Left ventricle myocardium superior (tissue), 1 donor: ENCODE results near the gene KIAA1217. TPM values are rescaled to one million over a fixed set of nuclear protein-coding genes. Genes with fewer than 3 reads are reported as not detected.

Experiments
- ATAC-seq: fragments of 200-7000 bp; cut with Tn5 transposase; one replicate; pipeline ENCODE4 v1.9.1; 2020; ENCODE audit warnings: mild to moderate bottlenecking, moderate library complexity
- DNase-seq: peaks from one replicate; pipeline ENCODE4 v3.0.0-alpha.2; 2020
- intact Hi-C: fragments of 100-400 bp; cut with micrococcal nuclease; formaldehyde crosslinking; loops from one replicate; pipeline ENCODE4 v1.11.0; 2022
- total RNA-seq: library from RNA; stranded (reverse); fragmentation: NEBNext Ultra II Directional; extraction: Animal tissue kit (Norgen Biotek cat#: 25700); gene quantifications from one replicate; pipeline ENCODE4 v1.2.1, GENCODE V29; 2021
- donor health status: DM: no; HTN: yes; CAD: no; lungs with severe emphysema.

The KIAA1217 gene
- total RNA-seq, 1 donor from 2014 or later = 46.6 TPM

GRCh38 chr10:24446739-24447138 lies 237.8 kb downstream of the KIAA1217 start:
- DNase-seq (no peak), ATAC-seq (no peak)
- intact Hi-C loops = loop anchor here (10.0 kb wide), 1 partner anchor 58 kb away; no protein-coding TSS in a partner anchor

GRCh38 chr10:24448351-24448999 lies 239.5 kb downstream of the KIAA1217 start:
- intact Hi-C loops = loop anchor here (10.0 kb wide), 1 partner anchor 56 kb away; no protein-coding TSS in a partner anchor
- ATAC-seq (no peak), DNase-seq (no peak)

- DNase-seq = no peak
- intact Hi-C loops = loop anchor here (10.0 kb wide), 1 partner anchor 55 kb away; no protein-coding TSS in a partner anchor
- ATAC-seq = peak; percentile 76
These were observed 240.4 kb downstream of the KIAA1217 start for GRCh38 chr10:24449321-24449740.

- ATAC-seq (no peak), DNase-seq (no peak)
- intact Hi-C loops = loop anchor here (10.0 kb wide), 1 partner anchor 55 kb away; no protein-coding TSS in a partner anchor
These were observed 240.9 kb downstream of the KIAA1217 start for GRCh38 chr10:24449769-24450310.

- ATAC-seq (peak; percentile 49), DNase-seq (no peak)
- intact Hi-C loops = no loop called here
These were observed 242.4 kb downstream of the KIAA1217 start for GRCh38 chr10:24451325-24451820.

GRCh38 chr10:24452030-24452429 lies 243.1 kb downstream of the KIAA1217 start:
- ATAC-seq = no peak
- intact Hi-C loops = no loop called here
- DNase-seq = no peak

- ATAC-seq = no peak
- intact Hi-C loops = no loop called here
- no peak for DNase-seq
These were observed 244.5 kb downstream of the KIAA1217 start for GRCh38 chr10:24453404-24453830.

GRCh38 chr10:24453973-24454372 lies 245.0 kb downstream of the KIAA1217 start:
- intact Hi-C loops = no loop called here
- DNase-seq (no peak), ATAC-seq (no peak)

- no peak for ATAC-seq
- intact Hi-C loops = no loop called here
- DNase-seq = no peak
These were observed 246.5 kb downstream of the KIAA1217 start for GRCh38 chr10:24455447-24455846.

- intact Hi-C loops = no loop called here
- no peak for DNase-seq
- peak; percentile 65 for ATAC-seq
These were observed 247.4 kb downstream of the KIAA1217 start for GRCh38 chr10:24456322-24456721.

GRCh38 chr10:24457661-24458318 lies 248.9 kb downstream of the KIAA1217 start:
- no peak for DNase-seq
- ATAC-seq = no peak
- intact Hi-C loops = no loop called here

- ATAC-seq (no peak), DNase-seq (no peak)
- intact Hi-C loops = no loop called here
These were observed 250.9 kb downstream of the KIAA1217 start for GRCh38 chr10:24459836-24460235.

GRCh38 chr10:24462291-24462813 lies 253.4 kb downstream of the KIAA1217 start:
- intact Hi-C loops = no loop called here
- ATAC-seq (peak; percentile 62), DNase-seq (no peak)

GRCh38 chr10:24462889-24463552 lies 254.1 kb downstream of the KIAA1217 start:
- ATAC-seq (peak; percentile 17), DNase-seq (no peak)
- intact Hi-C loops = no loop called here

- DNase-seq = no peak
- peak; percentile 36 for ATAC-seq
- intact Hi-C loops = no loop called here
These were observed 254.9 kb downstream of the KIAA1217 start for GRCh38 chr10:24463611-24464426.

GRCh38 chr10:24465124-24465874 lies 256.4 kb downstream of the KIAA1217 start:
- intact Hi-C loops = no loop called here
- ATAC-seq = peak; percentile 7
- DNase-seq = no peak

- intact Hi-C loops = no loop called here
These were observed 257.2 kb downstream of the KIAA1217 start for GRCh38 chr10:24465891-24466818.

More at GRCh38 chr10:24465891-24466818, 257.2 kb downstream of the KIAA1217 start:
- ATAC-seq (peak; percentile 27), DNase-seq (no peak)
